Ectodermal cell (in vitro differentiated cells): Measurements from ENCODE around the gene IL17REL.
A peak's percentile ranks its signal among the peaks of the same experiment; 100 is the strongest.

ENCODE experiments used
- H3K27ac ChIP-seq: 2 replicates; pipeline ENCODE4 v1.7.0; 2013; ENCODE audit warnings: mild to moderate bottlenecking, low read depth, low read length; ENCODE audit not compliant: insufficient read depth, poor library complexity, severe bottlenecking
- H3K27me3 ChIP-seq: 2 replicates; pipeline ENCODE4 v1.7.0; 2013; ENCODE audit warnings: mild to moderate bottlenecking, low read length; ENCODE audit not compliant: insufficient read depth, control insufficient read depth, poor library complexity, severe bottlenecking
- H3K36me3 ChIP-seq: one replicate; pipeline ENCODE4 v1.7.0; 2013; ENCODE audit warnings: low read length; ENCODE audit not compliant: control insufficient read depth, insufficient read depth
- H3K4me1 ChIP-seq: one replicate; pipeline ENCODE4 v1.7.0; 2013; ENCODE audit warnings: low read length; ENCODE audit not compliant: control insufficient read depth, insufficient read depth
- H3K4me3 ChIP-seq: 2 replicates; pipeline ENCODE4 v1.7.0; 2013; ENCODE audit warnings: low read depth, low read length, control low read depth; ENCODE audit not compliant: insufficient read depth
- H3K9me3 ChIP-seq: 2 replicates; pipeline ENCODE4 v1.7.0; 2013; ENCODE audit warnings: mild to moderate bottlenecking, low read length, moderate library complexity; ENCODE audit not compliant: control insufficient read depth
- WGBS, 2 experiments: methylation state at CpG; one replicate each; pipeline ENCODE4 v1.1.7; 2013; ENCODE audit warnings: missing lambda C conversion rate in 2 of 2; 5-methylcytosine and 5-hydroxymethylcytosine counted together

The IL17REL gene

GRCh38 chr22:50019316-50019715, 6.8 kb upstream of the IL17REL start:
- Histone ChIP-seq H3K27ac (no peak overlapping the region), H3K4me1 (peaks cover 6% of the 10 kb centered on the region), H3K9me3 (no peaks in the 10 kb centered on the region), H3K27me3 (peaks cover 47% of the 10 kb centered on the region), H3K36me3 (no peaks in the 10 kb centered on the region), H3K4me3 (no peak overlapping the region)
- 59 to 62% methylated on average over 3 of the region's 3 CpGs for WGBS, 2 experiments

DNA sequence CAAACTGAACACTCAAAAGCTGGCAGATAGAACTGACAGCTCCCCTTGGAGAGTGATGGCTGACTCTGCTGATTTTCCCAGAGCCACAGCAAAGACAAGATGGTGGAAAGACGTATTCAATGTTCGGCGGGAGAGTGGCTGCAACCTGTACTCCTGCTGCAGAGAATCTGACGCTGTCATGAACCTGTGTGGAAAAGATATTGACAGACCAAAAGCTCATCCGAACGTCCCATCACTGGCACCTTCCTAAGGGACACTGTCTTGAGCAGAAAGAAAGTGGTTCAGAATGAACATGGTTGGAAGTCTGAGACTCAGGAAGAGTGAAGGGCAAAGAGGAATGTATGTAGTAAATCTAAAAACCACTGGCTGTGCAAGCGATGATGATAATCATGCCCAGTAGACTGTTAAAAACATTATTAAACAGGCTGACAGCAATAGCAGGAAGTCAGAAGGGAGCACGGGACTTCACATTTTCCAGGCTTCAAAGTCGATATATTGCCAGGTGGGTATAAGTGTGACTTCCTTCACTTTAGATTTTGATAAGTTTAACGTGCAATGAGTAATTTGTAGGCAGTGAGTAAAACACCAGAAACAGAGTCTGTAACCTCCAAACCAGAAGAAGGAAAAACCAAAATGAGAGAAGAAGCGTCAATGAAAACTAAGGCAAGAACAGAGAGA, 6.2 kb upstream of the IL17REL start:
- H3K9me3 ChIP-seq: no peaks in the 10 kb centered on the region
- peaks cover 53% of the 10 kb centered on the region for H3K27me3 ChIP-seq
- H3K27ac ChIP-seq: no peak overlapping the region
- WGBS, 2 experiments: 86 to 92% methylated on average over 11 of the region's 11 CpGs
- no peaks in the 10 kb centered on the region for H3K36me3 ChIP-seq
- no peak overlapping the region for H3K4me3 ChIP-seq
- peaks cover 10% of the 10 kb centered on the region for H3K4me1 ChIP-seq

- Histone ChIP-seq H3K27me3 (peaks cover 63% of the 10 kb centered on the region), H3K4me3 (no peak overlapping the region)
- 84 to 87% methylated on average over 6 of the region's 6 CpGs for WGBS, 2 experiments
Measured at GRCh38 chr22:50017701-50018224, 5.2 kb upstream of the IL17REL start.

DNA sequence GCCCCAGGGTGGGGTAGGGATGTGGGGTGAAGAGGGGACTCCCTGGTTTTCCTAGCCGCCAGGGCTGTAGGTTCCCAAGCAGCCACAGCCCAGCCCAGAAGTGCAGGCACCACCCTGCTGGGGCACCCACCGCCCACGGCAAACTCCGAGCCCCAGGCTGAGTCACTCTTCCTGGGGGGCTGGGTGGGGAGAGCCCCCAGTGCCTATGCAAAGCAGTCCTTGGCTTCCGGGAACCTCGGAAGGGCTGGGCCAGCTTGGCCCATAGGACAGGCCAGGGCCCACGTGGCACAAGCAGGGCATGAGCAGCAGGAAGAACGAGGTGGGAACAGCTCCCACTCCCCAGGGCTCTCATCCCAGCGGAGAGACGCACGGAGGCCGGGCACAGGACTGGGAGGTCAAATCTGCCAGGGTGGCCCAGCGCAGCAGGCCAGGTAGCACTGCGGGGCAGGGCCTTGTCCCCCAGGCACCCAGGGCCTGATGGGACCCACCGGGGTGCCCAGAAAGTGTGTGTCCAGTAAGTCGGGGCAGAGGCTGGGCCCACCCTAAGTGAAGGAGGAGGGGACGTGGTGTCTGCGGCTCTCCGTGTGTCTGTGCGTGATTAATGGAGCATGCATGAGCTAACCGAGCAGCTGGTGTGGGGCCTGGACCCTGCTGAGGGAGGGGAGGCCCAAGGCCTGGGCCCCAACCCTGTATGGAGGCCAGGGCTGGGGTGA, 4.6 kb upstream of the IL17REL start:
- Histone ChIP-seq H3K4me3 (no peak overlapping the region), H3K27ac (no peak overlapping the region), H3K27me3 (peaks cover 69% of the 10 kb centered on the region), H3K36me3 (no peaks in the 10 kb centered on the region), H3K4me1 (peaks cover 10% of the 10 kb centered on the region), H3K9me3 (no peaks in the 10 kb centered on the region)
- 88 to 89% methylated on average over 21 of the region's 21 CpGs for WGBS, 2 experiments

More at GRCh38 chr22:50017701-50018224, 5.2 kb upstream of the IL17REL start:
- no peak overlapping the region for H3K27ac ChIP-seq
- H3K9me3 ChIP-seq: no peaks in the 10 kb centered on the region
- no peaks in the 10 kb centered on the region for H3K36me3 ChIP-seq
- H3K4me1 ChIP-seq: peaks cover 10% of the 10 kb centered on the region

DNA sequence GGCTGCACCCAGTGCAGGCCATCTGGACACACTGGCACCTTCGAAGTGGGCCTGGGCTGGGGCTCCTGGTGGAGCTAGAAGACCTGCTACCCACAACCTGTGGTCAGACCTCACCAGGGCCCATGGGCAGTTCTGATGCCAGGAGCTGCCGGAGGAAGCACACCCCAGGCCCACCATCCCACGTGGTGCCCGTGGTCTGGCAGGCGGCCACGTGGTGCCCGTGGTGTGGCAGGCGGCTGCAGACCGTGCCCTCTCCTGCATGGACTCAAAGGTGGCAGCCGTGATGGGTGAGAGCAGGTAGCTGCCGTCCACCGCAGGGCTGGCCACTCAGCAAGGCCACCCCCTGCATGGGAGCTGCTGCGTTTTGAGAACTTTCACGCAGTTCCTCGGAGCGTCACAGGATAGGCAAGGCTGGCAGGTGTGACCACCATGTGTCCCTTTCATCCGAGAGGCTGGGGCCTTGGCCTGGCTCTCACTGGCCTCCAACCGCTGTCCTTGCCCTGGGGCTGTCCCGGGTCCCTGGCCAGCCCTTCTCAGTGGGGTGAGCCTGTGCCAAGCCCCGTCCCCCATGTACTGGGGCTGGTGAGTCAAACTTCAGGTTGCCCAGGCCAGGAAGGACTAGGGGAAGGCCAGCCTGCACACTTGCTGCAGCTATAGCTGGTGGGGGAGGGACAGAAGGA, 3.9 kb upstream of the IL17REL start:
- Histone ChIP-seq H3K4me1 (peaks cover 10% of the 10 kb centered on the region), H3K4me3 (no peak overlapping the region), H3K27me3 (peaks cover 76% of the 10 kb centered on the region), H3K9me3 (no peaks in the 10 kb centered on the region), H3K27ac (no peak overlapping the region), H3K36me3 (no peaks in the 10 kb centered on the region)
- WGBS, 2 experiments: 93% methylated on average over 20 of the region's 20 CpGs

- no peak overlapping the region for H3K27ac ChIP-seq
- no peaks in the 10 kb centered on the region for H3K9me3 ChIP-seq
- no peaks in the 10 kb centered on the region for H3K36me3 ChIP-seq
- WGBS, 2 experiments: 62 to 65% methylated on average over 25 to 28 of the region's 30 CpGs
- peaks cover 84% of the 10 kb centered on the region for H3K27me3 ChIP-seq
- H3K4me1 ChIP-seq: peaks cover 17% of the 10 kb centered on the region
- no peak overlapping the region for H3K4me3 ChIP-seq
Measured at GRCh38 chr22:50015451-50016307, 3.1 kb upstream of the IL17REL start.

DNA sequence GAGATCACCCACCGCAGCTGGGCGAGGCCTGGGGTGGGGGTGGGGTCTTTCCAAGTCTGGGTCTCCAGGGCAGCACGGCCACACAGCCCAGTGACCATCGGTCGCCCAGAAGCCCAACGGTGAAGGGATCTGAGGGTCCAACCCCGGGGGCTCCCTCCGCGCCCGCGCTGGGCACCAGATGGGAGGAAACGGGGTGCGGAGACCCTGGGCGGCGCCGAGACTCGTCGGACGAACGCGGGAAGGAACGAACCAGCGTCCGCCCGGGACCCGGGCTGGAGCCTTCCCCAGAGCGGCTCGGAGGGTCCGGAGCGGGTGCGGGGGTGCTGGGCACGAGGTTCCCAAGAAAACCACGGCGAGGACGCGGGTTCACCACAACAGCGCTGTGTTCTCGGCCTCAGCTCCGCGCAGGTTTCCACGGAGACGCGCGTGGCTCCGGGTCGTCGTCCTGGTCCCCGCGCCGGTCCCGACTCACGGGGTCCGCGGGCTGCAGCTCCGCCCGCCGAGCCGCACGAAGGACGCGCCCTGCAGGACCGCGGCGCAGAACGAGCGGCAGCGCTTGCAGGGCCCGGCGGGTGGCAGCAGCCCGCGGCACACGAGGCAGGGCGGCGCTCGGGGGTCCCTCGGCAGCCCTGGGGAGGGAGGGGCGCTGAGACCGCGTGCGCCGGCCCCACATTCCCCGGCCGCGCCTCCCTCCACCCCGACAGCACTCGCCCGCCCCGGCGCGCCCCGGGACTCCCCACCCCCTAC, 2.3 kb upstream of the IL17REL start:
- H3K4me3 ChIP-seq: peak overlapping the region; percentile 19
- peaks cover 92% of the 10 kb centered on the region for H3K27me3 ChIP-seq

DNA sequence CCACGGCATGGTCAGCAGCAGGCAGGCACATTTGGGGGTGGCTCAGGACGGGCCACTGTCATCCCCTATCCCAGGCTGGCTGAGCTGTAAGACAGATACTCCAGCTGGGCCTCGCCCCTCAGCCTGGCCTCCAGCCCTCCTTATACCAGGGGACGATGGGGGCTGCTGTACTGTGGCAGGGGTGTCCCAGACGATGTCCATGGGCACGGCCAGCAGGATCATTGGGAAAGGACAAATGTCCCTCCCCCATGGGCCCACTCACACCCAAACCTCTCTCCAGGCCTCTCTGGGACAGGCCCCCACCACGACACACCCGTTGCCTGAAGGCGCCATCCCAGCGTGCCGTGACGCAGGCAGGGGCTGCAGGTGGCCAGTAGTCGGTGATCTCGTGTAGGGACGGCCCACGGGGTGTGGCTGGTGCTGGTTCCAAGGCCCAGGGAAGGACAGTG, 1.5 kb upstream of the IL17REL start:
- Histone ChIP-seq H3K36me3 (no peaks in the 10 kb centered on the region), H3K27me3 (peaks cover 96% of the 10 kb centered on the region), H3K4me3 (no peak overlapping the region), H3K4me1 (peaks cover 17% of the 10 kb centered on the region), H3K27ac (no peak overlapping the region), H3K9me3 (no peaks in the 10 kb centered on the region)
- WGBS, 2 experiments: 74% methylated on average over 16 of the region's 16 CpGs

More for the DNA sequence above, 2.3 kb upstream of the IL17REL start:
- H3K9me3 ChIP-seq: no peaks in the 10 kb centered on the region
- WGBS, 2 experiments: 7 to 8% methylated on average over 87 to 91 of the region's 91 CpGs
- H3K36me3 ChIP-seq: no peaks in the 10 kb centered on the region
- no peak overlapping the region for H3K27ac ChIP-seq
- H3K4me1 ChIP-seq: peaks cover 17% of the 10 kb centered on the region
